ENCODE data around the gene PTGR2.
A peak's percentile ranks its signal among the peaks of the same experiment; 100 is the strongest.

PTGR2 gene

DNA sequence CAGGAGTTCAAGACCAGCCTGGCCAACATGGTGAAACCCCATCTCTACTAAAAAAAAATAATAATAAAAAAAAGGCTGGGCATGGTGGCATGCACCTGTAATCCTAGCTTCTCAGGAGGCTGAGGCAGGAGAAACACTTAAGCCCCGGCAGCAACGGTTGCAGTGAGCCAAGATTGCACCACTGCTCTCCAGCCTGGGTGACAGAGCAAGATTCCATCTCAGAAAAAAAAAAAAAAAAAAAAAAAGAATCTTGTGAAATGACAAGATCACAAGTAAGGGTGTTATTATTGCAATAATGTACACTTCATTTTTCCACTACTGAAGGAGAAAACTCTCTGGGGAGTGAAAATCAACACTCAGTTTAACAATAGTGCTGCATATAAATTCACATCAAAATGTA lies 8.8 kb upstream of the PTGR2 start:
- H3K4me3 ChIP-seq (ENCODE audit: control insufficient read depth, low read depth, low read length) = no peak overlapping the region
- TF ChIP-seq, protein P1, sequence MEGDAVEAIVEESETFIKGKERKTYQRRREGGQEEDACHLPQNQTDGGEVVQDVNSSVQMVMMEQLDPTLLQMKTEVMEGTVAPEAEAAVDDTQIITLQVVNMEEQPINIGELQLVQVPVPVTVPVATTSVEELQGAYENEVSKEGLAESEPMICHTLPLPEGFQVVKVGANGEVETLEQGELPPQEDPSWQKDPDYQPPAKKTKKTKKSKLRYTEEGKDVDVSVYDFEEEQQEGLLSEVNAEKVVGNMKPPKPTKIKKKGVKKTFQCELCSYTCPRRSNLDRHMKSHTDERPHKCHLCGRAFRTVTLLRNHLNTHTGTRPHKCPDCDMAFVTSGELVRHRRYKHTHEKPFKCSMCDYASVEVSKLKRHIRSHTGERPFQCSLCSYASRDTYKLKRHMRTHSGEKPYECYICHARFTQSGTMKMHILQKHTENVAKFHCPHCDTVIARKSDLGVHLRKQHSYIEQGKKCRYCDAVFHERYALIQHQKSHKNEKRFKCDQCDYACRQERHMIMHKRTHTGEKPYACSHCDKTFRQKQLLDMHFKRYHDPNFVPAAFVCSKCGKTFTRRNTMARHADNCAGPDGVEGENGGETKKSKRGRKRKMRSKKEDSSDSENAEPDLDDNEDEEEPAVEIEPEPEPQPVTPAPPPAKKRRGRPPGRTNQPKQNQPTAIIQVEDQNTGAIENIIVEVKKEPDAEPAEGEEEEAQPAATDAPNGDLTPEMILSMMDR (IDR thresholded peaks at IDR 0.05; ENCODE audit: control insufficient read depth, insufficient read depth, low read depth, low read length, missing control alignments) = no peak
- no peak for DNase-seq (ENCODE audit: low read depth)

DNA sequence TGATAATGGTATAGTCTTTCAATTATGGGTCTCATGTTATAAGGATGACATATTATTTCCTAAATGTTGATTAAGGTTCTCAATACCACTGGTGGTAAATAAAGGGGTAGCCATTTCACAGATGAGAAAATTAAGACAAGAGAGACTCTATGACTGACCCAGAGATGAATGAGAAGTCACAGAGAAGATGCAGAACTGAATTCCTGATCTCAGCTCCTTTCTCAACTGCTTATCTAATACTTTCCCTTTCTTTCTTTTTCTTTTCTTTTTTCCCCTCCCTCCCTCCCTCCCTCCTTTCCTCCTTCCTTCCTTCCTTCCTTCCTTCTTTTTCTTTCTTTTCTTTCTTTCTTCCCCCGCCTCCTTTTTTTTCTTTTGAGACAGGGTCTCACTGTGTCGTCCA lies 8.3 kb upstream of the PTGR2 start:
- no peak for DNase-seq (ENCODE audit: low read depth)
- H3K4me3 ChIP-seq (ENCODE audit: control insufficient read depth, low read depth, low read length) = no peak overlapping the region

DNA sequence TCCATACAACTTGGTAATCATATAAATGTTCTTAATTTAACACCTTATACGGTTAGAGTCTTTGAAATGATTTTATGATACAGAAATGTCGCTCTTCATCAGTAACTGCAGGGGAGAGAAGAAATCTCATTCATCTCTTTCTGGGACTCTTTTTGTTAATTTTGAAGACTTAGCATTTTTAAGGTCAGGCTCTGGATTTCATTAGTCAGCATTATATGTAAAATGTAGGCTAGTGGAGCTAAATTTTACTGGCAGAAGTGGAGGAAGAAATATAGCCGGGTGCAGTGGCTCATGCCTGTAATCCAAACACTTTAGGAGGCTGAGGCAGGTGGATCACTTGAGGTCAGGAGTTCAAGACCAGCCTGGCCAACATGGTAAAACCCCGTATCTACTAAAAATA lies 4.7 kb upstream of the PTGR2 start:
- no peak for DNase-seq (ENCODE audit: low read depth)
- TF ChIP-seq, protein P1 (IDR thresholded peaks at IDR 0.05; ENCODE audit: control insufficient read depth, insufficient read depth, low read depth, low read length, missing control alignments) = no peak
- H3K4me3 ChIP-seq (ENCODE audit: control insufficient read depth, low read depth, low read length) = no peak overlapping the region

More for the DNA sequence above, 8.3 kb upstream of the PTGR2 start:
- TF ChIP-seq, protein P1 (IDR thresholded peaks at IDR 0.05; ENCODE audit: control insufficient read depth, insufficient read depth, low read depth, low read length, missing control alignments) = no peak

DNA sequence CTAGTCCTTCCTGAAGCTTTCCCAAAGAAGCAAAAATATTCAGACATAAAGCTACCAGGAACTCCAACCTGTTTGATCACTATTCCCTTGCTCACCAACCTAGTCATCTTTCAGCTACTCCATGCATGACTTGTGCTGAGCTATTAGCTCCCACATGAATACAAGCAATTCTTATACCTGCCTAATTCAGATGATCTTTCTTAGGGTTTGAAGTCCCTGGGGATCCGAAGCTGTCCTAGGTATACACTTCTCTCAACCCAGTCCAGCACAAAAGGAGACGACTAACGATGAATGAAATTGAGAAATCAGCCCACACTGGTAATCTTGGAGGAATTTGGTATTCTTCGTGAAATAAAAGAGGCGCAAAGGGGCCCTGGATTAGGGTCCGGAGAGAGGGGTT lies 631 bp upstream of the PTGR2 start:
- no peak for DNase-seq (ENCODE audit: low read depth)
- H3K4me3 ChIP-seq (ENCODE audit: control insufficient read depth, low read depth, low read length) = peak overlapping the region; percentile 72
- TF ChIP-seq, protein P1 (IDR thresholded peaks at IDR 0.05; ENCODE audit: control insufficient read depth, insufficient read depth, low read depth, low read length, missing control alignments) = no peak

DNA sequence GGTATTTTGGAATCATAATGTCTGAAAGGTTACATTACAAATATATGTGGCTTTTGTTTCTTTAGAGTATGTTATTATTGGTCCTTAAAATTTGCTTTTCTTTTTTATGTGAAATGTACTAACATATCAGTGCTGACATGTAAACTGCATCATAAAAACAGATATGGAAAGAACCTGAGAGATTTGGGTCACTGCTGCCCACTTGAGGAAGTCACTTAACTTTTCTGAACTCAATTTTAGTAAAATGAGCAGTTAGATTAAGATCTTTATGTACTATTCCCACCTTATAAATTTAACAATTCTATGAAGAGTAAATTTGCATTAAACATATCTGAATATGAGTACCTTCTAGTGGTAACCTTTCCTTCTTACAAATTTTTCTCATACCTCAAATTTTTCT lies 7.5 kb downstream of the PTGR2 start:
- TF ChIP-seq, protein P1 (IDR thresholded peaks at IDR 0.05; ENCODE audit: control insufficient read depth, insufficient read depth, low read depth, low read length, missing control alignments) = no peak
- DNase-seq (ENCODE audit: low read depth) = no peak
- H3K4me3 ChIP-seq (ENCODE audit: control insufficient read depth, low read depth, low read length) = no peak overlapping the region

DNA sequence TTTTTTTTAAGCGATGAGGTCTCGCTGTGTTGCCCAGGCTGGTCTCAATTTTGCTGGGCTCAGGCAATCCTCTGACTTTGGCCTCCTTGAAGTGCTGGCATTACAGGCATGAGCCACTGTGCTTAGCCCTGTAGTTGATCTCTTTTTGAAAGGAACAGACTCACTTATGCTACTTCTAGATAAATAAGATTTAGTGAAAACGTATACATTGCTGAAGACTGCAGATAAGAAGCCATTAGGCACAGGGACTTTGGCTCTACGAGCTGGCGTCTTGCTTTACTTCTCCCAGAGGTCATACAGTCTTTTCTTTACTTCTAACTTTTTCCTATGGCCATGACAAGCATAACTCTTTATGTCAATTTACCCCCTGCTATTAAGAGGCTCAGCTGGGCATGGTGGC lies 9.4 kb downstream of the PTGR2 start:
- no peak overlapping the region for H3K4me3 ChIP-seq (ENCODE audit: control insufficient read depth, low read depth, low read length)
- TF ChIP-seq, protein P1 (IDR thresholded peaks at IDR 0.05; ENCODE audit: control insufficient read depth, insufficient read depth, low read depth, low read length, missing control alignments) = no peak
- no peak for DNase-seq (ENCODE audit: low read depth)

DNA sequence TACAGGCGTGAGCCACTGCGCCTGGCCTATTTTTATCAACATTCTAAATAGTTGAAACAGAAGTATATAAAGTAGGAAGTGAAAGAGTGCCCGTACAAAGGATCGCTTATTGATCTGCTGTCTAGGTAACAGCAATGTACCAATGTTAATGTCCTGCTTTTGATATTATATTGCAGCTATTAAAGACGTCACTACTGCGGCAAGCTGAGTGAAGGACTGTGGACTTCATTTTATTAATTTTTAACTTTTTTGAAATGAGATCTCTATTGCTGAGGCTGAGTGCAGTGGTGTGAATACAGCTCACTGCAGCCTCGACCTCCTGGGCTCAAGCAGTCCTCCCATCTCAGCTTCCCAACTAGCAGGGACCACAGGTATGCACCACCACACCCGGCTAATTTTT lies 10.8 kb downstream of the PTGR2 start:
- no peak for DNase-seq (ENCODE audit: low read depth)
- no peak overlapping the region for H3K4me3 ChIP-seq (ENCODE audit: control insufficient read depth, low read depth, low read length)
- TF ChIP-seq, protein P1 (IDR thresholded peaks at IDR 0.05; ENCODE audit: control insufficient read depth, insufficient read depth, low read depth, low read length, missing control alignments) = no peak
